ENCODE results near the gene ILF2.

The ILF2 gene

GRCh38 chr1:153626477-153626903, 44.3 kb downstream of the ILF2 start:
- no peak for DNase-seq

GRCh38 chr1:153624965-153625611, 45.7 kb downstream of the ILF2 start:
- no peak for DNase-seq

- no peak for DNase-seq
These were observed 47.7 kb downstream of the ILF2 start for GRCh38 chr1:153623101-153623500.

- no peak for DNase-seq
These were observed 51.6 kb downstream of the ILF2 start for GRCh38 chr1:153619171-153619570.

GRCh38 chr1:153617663-153618062, 53.1 kb downstream of the ILF2 start:
- DNase-seq, result no peak

- no peak for DNase-seq
These were observed 53.9 kb downstream of the ILF2 start for GRCh38 chr1:153616917-153617311.

GRCh38 chr1:153616144-153616916, 54.5 kb downstream of the ILF2 start, which contains the start of gene S100A14:
Gene S100A14 (minus strand): TSS chr1:153616325. CDS start chr1:153615858, 467 bp downstream.
- no peak for DNase-seq

- no peak for DNase-seq
These were observed 55.4 kb downstream of the ILF2 start for GRCh38 chr1:153615406-153615805.

DNA sequence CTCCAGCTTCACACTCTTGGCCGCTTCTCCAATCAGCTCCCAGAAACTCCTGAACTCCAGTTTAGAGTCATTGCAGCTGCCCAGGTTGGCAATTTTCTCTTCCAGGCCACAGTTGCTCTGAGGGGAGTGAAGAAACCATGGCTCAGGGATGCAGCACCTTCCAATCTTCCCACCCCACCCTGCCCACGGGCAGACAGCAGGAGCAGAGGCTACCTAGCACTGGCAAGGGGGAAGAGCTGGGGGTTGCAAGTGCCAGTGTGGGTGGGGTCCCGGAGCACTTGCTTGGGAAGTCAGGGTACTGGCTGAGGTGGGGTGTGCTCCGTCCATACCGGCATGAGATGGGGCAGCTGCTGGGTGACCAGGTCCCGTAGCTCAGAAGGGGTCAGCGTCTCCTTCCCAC, 55.9 kb downstream of the ILF2 start:
- no peak for DNase-seq

GRCh38 chr1:153614189-153614900, 56.4 kb downstream of the ILF2 start:
- DNase-seq, result no peak

- DNase-seq, result no peak
These were observed 57.4 kb downstream of the ILF2 start for GRCh38 chr1:153613406-153613805.

GRCh38 chr1:153612755-153613331, 58.0 kb downstream of the ILF2 start, which contains the start of gene S100A16:
Gene S100A16 (minus strand): TSS chr1:153613137. CDS start chr1:153608151, 4,986 bp downstream.
- no peak for DNase-seq

DNA sequence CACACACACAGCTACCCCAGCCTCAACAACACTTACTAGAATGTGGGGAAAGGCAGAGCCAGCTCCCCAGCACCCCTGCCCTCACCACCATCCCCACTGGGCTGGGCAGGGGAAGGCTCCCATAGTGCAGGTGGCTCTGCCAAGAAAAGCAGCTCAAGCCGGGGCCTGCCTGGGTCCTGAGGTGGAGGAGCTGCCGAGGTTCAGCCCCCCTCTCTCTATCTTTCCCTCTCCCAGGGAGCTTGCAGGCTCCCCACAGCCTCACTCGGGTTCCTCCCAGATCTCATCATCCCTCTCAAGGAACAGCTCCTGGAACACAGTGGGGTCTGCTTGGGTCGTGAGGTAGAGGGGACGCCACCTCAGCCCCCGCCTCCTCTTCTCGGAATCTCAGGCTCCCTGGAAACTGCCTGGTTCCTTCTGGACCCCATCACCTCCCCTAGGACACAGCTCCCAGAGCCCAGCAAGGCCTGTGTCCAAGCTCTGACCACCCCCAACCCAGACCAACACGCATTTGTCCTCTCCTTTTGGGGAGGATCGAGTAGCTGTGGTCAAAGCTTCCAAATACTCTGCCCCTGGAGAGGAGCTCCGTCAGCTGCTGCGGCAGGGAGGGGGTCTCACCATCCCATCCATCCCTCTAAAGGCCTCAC, 58.6 kb downstream of the ILF2 start:
- no peak for DNase-seq

All from activated CD4-positive, alpha-beta T cell treated with anti-CD3 and anti-CD28 coated beads for 1 hour (primary cell).